HG03060 (cell line): ENCODE data around the gene TMEM231.
A peak's percentile ranks its signal among the peaks of the same experiment; 100 is the strongest.
"Not testable (repeated sequence)": the region's sequence is repeated elsewhere in the genome, so short reads cannot be mapped to it uniquely, and the experiment has no call there.

Experiments
- ATAC-seq: cut with Tn5 transposase; IDR thresholded peaks from one replicate; pipeline ENCODE4 v1.9.1; 2021; ENCODE audit warnings: low read depth, moderate number of reproducible peaks; ENCODE audit not compliant: unreplicated experiment

TMEM231 gene

DNA sequence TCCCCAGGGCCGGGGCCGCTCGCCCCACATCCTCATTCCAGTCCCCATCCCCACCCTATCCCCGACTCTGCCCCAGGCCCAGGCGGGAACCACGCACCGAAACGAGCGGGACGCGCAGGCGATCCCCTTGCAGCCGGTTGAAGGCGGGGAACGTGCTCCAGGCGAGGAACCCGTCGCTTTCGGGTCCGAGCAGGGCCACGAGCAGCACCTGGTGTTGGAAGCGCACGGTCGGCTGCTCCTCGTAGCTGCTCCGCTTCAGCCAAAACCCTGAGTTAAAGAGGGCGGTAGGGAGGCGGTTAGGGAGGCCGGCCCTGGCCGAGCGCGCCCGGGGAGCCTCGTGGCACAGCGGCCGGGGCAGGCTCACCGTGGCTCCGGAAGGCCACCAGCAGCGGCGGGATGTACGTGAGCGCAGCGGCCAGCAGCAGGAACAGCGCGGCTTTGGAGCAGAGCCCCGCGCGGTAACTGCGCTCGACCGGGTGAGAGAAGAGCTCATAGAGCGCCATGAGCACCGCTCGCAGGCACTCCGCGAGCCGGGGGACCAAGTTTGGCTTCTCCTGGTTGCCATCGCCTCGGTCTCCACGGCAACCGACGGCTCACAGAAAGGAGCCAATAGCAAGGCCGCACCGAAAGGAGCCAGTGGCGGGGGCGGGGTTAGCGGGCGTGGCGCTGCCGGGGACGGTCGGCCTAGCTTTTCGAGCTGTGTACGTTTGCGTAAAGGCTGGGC, at the start of gene TMEM231:
Gene TMEM231, minus strand, starts transcription at position 546 of the 724 bp plus-strand sequence. Its CDS starts 43 bp downstream, at position 503.
- ATAC-seq: peak; percentile 94

DNA sequence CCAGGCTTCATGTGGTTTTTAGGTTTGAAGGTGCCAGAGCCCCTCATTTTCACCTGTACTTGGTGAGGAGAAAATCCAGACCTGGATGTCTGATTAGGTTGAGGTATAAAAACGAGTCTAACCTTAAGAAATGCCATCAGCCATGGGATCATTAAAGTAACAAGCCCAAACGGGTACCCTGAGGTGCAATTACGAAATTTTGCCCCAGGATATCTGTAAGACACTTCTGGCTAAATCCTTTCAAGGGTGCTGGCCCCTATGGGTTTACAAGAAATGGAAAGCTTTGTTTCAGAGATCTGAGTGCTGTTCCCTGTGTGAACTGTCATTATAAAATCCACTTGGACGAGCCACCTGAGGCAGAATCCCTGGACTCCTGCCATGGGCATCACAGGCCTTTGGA, 47.2 kb upstream of the TMEM231 start:
- no peak for ATAC-seq

- ATAC-seq: no peak
Observed at GRCh38 chr16:75599452-75600277, 43.6 kb upstream of the TMEM231 start.

- ATAC-seq: no peak
Observed at GRCh38 chr16:75593825-75594820, 38.1 kb upstream of the TMEM231 start.

- ATAC-seq: no peak
Observed at GRCh38 chr16:75593308-75593707, 37.3 kb upstream of the TMEM231 start.

- ATAC-seq: not testable (repeated sequence)
Observed at GRCh38 chr16:75591927-75592326, 35.9 kb upstream of the TMEM231 start.

DNA sequence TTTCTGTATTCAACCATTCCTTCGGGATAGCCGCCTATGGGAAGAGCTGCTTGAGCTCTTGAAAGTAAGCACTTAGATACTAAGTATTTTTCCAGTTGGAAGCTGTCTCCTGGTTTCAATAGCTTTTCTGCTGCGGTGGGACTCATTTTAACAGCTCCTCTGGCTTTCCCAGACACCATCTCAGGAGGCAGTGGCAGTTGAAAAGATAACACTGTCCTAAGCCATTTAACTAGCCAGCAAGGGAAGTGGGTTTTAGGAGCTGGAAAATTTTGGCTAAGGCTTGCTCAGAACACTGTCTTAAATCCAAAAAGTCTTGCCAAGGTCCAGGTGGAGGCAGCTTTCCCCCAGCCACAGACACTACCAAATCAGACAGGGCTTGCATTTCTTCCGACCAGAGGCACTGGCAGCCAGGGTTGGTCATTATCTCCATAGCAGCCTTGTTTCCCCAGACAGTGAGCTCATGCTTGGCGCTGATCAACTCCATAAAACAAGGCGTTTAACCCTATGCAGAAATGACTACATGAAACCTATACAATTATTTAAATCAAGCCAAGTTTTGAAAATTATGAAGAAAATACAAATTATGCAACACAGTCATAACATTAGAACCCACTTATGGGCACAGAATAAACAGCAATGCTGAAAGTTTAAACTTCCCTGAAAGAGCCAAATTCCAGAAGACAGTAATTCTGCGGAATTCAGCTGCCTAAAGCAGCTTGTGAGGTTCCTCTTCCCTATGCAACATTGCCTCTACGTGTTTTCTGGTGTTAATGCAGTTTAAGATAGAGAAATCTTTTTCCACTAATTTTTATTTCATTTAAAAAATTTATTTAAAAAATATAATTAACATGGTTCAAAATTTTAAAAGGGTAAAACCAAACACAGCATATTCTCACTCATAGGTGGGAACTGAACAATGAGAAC, 35.1 kb upstream of the TMEM231 start:
- no peak for ATAC-seq

- ATAC-seq: no peak
Observed at GRCh38 chr16:75589306-75589705, 33.3 kb upstream of the TMEM231 start.

GRCh38 chr16:75588716-75589115, 32.7 kb upstream of the TMEM231 start:
- no peak for ATAC-seq

DNA sequence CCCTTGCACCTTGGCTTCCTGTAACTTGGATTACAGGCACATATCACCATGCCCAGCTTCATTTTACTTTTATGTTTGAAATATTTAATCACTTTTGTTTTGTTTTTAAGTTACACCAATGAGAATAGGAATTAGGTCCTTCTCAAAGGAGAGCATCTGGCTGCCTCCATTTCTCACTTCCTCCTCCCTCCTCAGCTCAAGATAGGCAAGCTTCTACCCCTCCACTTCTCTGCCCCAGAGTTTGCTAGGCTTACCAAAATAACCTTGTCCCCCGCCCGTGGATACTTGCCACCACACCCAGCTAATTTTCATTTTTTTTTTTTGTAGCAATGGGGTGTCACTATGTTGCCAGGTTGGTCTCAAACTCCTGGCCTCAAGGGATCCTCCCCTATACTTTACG, 28.1 kb upstream of the TMEM231 start:
- no peak for ATAC-seq

DNA sequence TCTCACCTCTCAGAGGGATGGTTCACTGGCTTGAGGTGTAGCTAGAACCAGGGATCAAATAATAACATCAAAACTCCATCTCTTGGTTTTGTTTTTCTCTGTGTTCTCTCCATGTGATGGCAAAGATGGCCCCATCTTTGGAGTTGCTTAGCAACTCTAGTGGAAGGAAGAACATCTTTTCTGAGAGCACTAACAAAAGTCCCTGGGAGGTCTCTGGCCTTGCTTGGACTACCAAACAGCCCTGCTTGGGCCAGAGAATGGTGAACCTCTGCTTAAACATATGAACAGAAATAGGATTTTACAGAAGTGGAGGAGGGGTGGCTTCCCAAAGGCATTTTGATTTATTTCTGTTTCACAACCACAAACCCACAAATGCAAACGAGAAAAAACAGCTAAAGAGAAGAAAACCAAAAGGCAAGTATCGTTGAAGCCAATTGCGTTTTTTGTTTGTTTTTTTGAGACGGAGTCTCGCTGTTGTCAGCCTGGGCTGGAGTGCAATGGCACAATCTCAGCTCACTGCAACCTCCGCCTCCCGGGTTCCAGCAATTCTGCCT, 23.3 kb upstream of the TMEM231 start:
- no peak for ATAC-seq

- no peak for ATAC-seq
Observed at GRCh38 chr16:75578725-75579124, 22.7 kb upstream of the TMEM231 start.

DNA sequence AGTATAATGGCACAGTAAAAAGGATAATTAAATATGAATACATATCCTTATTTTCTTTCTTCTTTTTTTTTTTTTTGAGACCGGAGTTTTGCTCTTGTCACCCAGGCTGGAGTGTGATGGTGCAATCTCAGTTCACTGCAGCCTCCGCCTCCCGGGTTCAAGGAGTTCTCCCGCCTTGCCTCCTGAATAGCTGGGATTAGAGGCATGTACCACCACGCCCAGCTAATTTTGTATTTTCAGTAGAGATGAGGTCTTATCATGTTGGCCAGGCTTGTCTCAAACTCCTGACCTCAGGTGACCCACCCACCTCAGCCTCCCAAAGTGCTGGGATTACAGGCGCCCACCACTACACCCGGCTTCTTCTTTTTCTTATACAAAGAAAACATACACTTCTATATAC, 22.2 kb upstream of the TMEM231 start:
- no peak for ATAC-seq

- ATAC-seq: no peak
Observed at GRCh38 chr16:75576384-75576811, 20.3 kb upstream of the TMEM231 start.

GRCh38 chr16:75575958-75576357, 19.9 kb upstream of the TMEM231 start:
- no peak for ATAC-seq

- no peak for ATAC-seq
Observed at GRCh38 chr16:75573955-75574354, 17.9 kb upstream of the TMEM231 start.

DNA sequence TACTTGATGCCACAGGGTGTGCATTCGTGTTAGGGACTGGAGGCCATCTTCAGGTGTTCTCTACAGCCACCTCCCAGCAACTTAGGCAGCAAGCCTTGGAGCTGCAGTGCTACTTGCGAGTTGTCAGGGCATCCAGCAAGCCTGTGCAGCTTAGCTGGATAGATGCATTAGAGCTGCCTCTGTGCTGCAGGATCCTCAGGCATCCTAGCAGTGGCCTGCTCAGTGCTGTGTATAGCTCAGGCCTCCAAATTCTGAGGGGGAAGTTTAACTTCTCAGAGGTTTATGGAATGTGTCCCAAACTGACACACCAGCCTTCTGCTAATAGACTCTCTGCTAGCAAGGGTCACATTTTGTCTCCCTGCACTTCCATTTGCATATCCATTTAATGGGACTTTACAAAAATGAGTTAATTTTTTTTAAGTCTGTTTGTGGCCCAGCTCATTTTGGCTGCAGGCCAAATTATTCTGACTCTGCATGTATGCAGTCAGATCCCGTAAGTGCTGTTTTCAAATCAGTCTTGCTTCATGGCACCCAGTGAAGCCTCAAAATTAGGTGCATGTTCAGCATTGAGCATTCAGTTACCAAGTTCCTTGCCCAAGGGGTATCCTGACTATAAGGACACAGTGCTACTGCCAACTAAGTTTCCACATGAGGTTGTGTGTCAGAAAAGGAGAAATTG, 17.0 kb upstream of the TMEM231 start:
- ATAC-seq: no peak

GRCh38 chr16:75570396-75571065, 14.5 kb upstream of the TMEM231 start:
- no peak for ATAC-seq
